ENCODE data around the gene F10.

The F10 gene

GRCh38 chr13:113084943-113085540 lies 37.6 kb upstream of the F10 start:
- H3K27ac ChIP-seq (ENCODE audit: low read depth, low read length), result no peak overlapping the region
- no peak overlapping the region for H2AFZ ChIP-seq (ENCODE audit: low read depth, low read length, severe bottlenecking)
- H3K36me3 ChIP-seq (ENCODE audit: low read length), result no peaks in the 10 kb centered on the region
- H3K27me3 ChIP-seq (ENCODE audit: low read length), result no peaks in the 10 kb centered on the region
- TF ChIP-seq CTCF (IDR thresholded peaks at IDR 0.05; ENCODE audit: insufficient read depth, low read length, poor library complexity, severe bottlenecking) (no peak), EZH2phosphoT487 (conservative IDR thresholded peaks at IDR 0.05; ENCODE audit: low read length) (no peak)
- no peaks in the 10 kb centered on the region for H3K79me2 ChIP-seq (ENCODE audit: insufficient read depth, low read length)
- no peak overlapping the region for H3K9ac ChIP-seq (ENCODE audit: low read length)
- H3F3A ChIP-seq (ENCODE audit: insufficient read depth), result no peaks in the 10 kb centered on the region
- no peaks in the 10 kb centered on the region for H3K9me2 ChIP-seq (replicated peaks; ENCODE audit: insufficient read depth, low read length)
- peaks cover 6% of the 10 kb centered on the region; the same call in 1 of the 2 replicates for H3K9me3 ChIP-seq (ENCODE audit: insufficient read depth, low read length)
- no peaks in the 10 kb centered on the region for H4K20me1 ChIP-seq (ENCODE audit: low read depth, low read length)
- no peak overlapping the region for H3K4me2 ChIP-seq (ENCODE audit: low read depth, low read length, poor library complexity, severe bottlenecking)
- no peak overlapping the region for H3K4me3 ChIP-seq (ENCODE audit: insufficient read depth, low read length, poor library complexity, severe bottlenecking)

GRCh38 chr13:113086031-113086750 lies 36.4 kb upstream of the F10 start:
- no peaks in the 10 kb centered on the region for H3K27me3 ChIP-seq (ENCODE audit: low read length)
- peaks cover 6% of the 10 kb centered on the region; the same call in 1 of the 2 replicates for H3K9me3 ChIP-seq (ENCODE audit: insufficient read depth, low read length)
- H3K79me2 ChIP-seq (ENCODE audit: insufficient read depth, low read length), result no peaks in the 10 kb centered on the region
- no peak overlapping the region for H3K4me3 ChIP-seq (ENCODE audit: insufficient read depth, low read length, poor library complexity, severe bottlenecking)
- H3K27ac ChIP-seq (ENCODE audit: low read depth, low read length), result no peak overlapping the region
- H3K4me2 ChIP-seq (ENCODE audit: low read depth, low read length, poor library complexity, severe bottlenecking), result no peak overlapping the region
- H4K20me1 ChIP-seq (ENCODE audit: low read depth, low read length), result no peaks in the 10 kb centered on the region
- no peaks in the 10 kb centered on the region for H3F3A ChIP-seq (ENCODE audit: insufficient read depth)
- H3K9ac ChIP-seq (ENCODE audit: low read length), result no peak overlapping the region
- no peaks in the 10 kb centered on the region for H3K36me3 ChIP-seq (ENCODE audit: low read length)
- no peak for TF ChIP-seq EZH2phosphoT487 (conservative IDR thresholded peaks at IDR 0.05; ENCODE audit: low read length)
- TF ChIP-seq CTCF (IDR thresholded peaks at IDR 0.05; ENCODE audit: insufficient read depth, low read length, poor library complexity, severe bottlenecking), result no peak
- H3K9me2 ChIP-seq (replicated peaks; ENCODE audit: insufficient read depth, low read length), result no peaks in the 10 kb centered on the region
- no peak overlapping the region for H2AFZ ChIP-seq (ENCODE audit: low read depth, low read length, severe bottlenecking)

GRCh38 chr13:113086991-113087922 lies 35.3 kb upstream of the F10 start:
- peaks cover 6% of the 10 kb centered on the region; the same call in 1 of the 2 replicates for H3K9me3 ChIP-seq (ENCODE audit: insufficient read depth, low read length)
- no peaks in the 10 kb centered on the region for H3K36me3 ChIP-seq (ENCODE audit: low read length)
- no peaks in the 10 kb centered on the region for H3K79me2 ChIP-seq (ENCODE audit: insufficient read depth, low read length)
- no peak for TF ChIP-seq EZH2phosphoT487 (conservative IDR thresholded peaks at IDR 0.05; ENCODE audit: low read length)
- TF ChIP-seq CTCF (IDR thresholded peaks at IDR 0.05; ENCODE audit: insufficient read depth, low read length, poor library complexity, severe bottlenecking), result no peak
- no peaks in the 10 kb centered on the region for H3K9me2 ChIP-seq (replicated peaks; ENCODE audit: insufficient read depth, low read length)
- no peak overlapping the region for H3K4me3 ChIP-seq (ENCODE audit: insufficient read depth, low read length, poor library complexity, severe bottlenecking)
- H2AFZ ChIP-seq (ENCODE audit: low read depth, low read length, severe bottlenecking), result no peak overlapping the region
- no peak overlapping the region for H3K4me2 ChIP-seq (ENCODE audit: low read depth, low read length, poor library complexity, severe bottlenecking)
- H3F3A ChIP-seq (ENCODE audit: insufficient read depth), result no peaks in the 10 kb centered on the region
- H3K9ac ChIP-seq (ENCODE audit: low read length), result no peak overlapping the region
- H3K27ac ChIP-seq (ENCODE audit: low read depth, low read length), result no peak overlapping the region
- H4K20me1 ChIP-seq (ENCODE audit: low read depth, low read length), result no peaks in the 10 kb centered on the region
- no peaks in the 10 kb centered on the region for H3K27me3 ChIP-seq (ENCODE audit: low read length)
